A172 (cell line): Measurements from ENCODE around the gene LITAFD. TPM values are rescaled to one million over a fixed set of nuclear protein-coding genes. Genes with fewer than 3 reads are reported as not detected.
"Not testable (repeated sequence)": the region's sequence is repeated elsewhere in the genome, so short reads cannot be mapped to it uniquely, and the experiment has no call there.

ENCODE experiments used
- DNase-seq: peaks from one replicate; pipeline ENCODE4 v3.0.0-alpha.2; 2015; ENCODE audit warnings: low spot score
- total RNA-seq: library from RNA; depleted of rRNA; stranded (reverse); fragments of >200 nt; shearing (Covaris generic); gene quantifications from 2 replicates; pipeline ENCODE4 v1.2.3, GENCODE V29; 2014

Gene LITAFD
- total RNA-seq, 1 experiment from 2014 or later, result not detected

- no peak for DNase-seq
These were observed 26.2 kb upstream of the LITAFD start for GRCh38 chr16:8855972-8856371.

- DNase-seq, result no peak
These were observed 22.9 kb upstream of the LITAFD start for GRCh38 chr16:8858994-8859912.

GRCh38 chr16:8859913-8860881, 22.0 kb upstream of the LITAFD start:
- DNase-seq, result no peak

- DNase-seq, result no peak
These were observed 20.4 kb upstream of the LITAFD start for GRCh38 chr16:8861563-8862308.

- no peak for DNase-seq
These were observed 19.6 kb upstream of the LITAFD start for GRCh38 chr16:8862309-8863130.

GRCh38 chr16:8863594-8864424, 18.3 kb upstream of the LITAFD start:
- DNase-seq, result no peak

GRCh38 chr16:8864480-8865110, 17.6 kb upstream of the LITAFD start:
- no peak for DNase-seq

- DNase-seq, result no peak
These were observed 16.8 kb upstream of the LITAFD start for GRCh38 chr16:8865145-8865882.

- DNase-seq, result no peak
These were observed 15.8 kb upstream of the LITAFD start for GRCh38 chr16:8866118-8866883.

- DNase-seq, result no peak
These were observed 15.3 kb upstream of the LITAFD start for GRCh38 chr16:8866884-8867215.

- no peak for DNase-seq
These were observed 14.8 kb upstream of the LITAFD start for GRCh38 chr16:8867216-8867931.

GRCh38 chr16:8867932-8868415, 14.2 kb upstream of the LITAFD start:
- no peak for DNase-seq

- peak; percentile 83 for DNase-seq
These were observed 13.5 kb upstream of the LITAFD start, which contains the start of gene CARHSP1 for GRCh38 chr16:8868416-8869211. TSS of gene CARHSP1 (minus strand) at chr16:8869006. CDS start at chr16:8859328, 9,678 bp downstream.

GRCh38 chr16:8869212-8869987, 12.8 kb upstream of the LITAFD start:
- no peak for DNase-seq

- DNase-seq, result not testable (repeated sequence)
These were observed 12.2 kb upstream of the LITAFD start for GRCh38 chr16:8869988-8870241.

GRCh38 chr16:8872071-8872470, 10.1 kb upstream of the LITAFD start:
- DNase-seq, result no peak
